ENCODE measurements around the gene PKDCC.

Gene PKDCC

DNA sequence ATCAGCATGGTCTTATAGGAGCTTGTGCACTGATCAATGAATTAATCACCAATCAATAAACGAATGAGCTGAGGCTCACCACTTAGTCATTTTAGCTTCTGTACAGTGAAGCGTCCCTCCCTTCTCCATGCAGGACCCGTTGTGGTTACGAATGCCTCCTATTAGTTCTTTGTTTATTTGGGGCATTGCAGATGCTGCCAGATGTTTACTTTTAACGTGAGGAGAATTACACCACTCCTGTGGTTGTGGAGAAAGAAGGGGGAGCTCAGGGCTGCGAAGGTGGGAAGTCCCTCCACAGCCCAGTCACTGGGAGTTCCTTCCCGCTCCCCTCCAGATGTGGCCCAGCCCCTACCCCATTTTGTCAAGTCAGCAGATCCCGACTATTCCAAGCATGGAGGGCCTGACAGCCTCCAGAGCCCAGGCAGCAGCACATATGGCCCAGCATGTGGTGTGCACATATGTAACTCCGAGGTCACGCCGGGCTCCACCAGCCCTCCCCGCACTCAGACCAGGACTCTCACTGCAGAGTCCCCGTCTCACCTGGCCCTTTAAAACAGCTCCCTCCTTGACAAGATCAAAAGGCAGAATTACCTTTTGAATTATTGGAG is 20.9 kb downstream of the PKDCC start:
- Histone ChIP-seq H3K27ac (no peak overlapping the region), H3K4me3 (no peak overlapping the region)
- TF ChIP-seq, protein P1, sequence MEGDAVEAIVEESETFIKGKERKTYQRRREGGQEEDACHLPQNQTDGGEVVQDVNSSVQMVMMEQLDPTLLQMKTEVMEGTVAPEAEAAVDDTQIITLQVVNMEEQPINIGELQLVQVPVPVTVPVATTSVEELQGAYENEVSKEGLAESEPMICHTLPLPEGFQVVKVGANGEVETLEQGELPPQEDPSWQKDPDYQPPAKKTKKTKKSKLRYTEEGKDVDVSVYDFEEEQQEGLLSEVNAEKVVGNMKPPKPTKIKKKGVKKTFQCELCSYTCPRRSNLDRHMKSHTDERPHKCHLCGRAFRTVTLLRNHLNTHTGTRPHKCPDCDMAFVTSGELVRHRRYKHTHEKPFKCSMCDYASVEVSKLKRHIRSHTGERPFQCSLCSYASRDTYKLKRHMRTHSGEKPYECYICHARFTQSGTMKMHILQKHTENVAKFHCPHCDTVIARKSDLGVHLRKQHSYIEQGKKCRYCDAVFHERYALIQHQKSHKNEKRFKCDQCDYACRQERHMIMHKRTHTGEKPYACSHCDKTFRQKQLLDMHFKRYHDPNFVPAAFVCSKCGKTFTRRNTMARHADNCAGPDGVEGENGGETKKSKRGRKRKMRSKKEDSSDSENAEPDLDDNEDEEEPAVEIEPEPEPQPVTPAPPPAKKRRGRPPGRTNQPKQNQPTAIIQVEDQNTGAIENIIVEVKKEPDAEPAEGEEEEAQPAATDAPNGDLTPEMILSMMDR (IDR thresholded peaks at IDR 0.05) = no peak
- no peak for DNase-seq (ENCODE audit: low spot score)

DNA sequence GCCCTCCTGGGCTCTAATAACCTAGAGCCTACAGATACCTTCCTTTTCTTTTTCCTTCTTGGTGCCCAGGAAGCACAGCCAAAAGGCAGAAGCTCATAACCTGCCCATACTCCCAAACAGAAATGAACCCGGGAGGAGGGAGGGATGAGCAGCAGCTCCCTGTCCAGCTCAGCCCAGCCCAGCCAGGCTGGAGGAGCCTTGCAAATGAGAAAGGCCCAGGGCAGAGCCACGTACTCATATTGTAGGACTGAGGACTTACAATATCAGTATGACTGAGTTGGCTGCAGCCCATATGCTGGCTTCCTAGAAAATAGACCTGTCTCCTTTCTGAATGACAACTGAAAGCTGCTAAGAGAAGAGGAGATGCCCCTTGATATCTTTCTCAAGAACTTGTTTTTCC is 21.7 kb downstream of the PKDCC start:
- no peak overlapping the region for H3K4me3 ChIP-seq
- TF ChIP-seq, protein P1 (IDR thresholded peaks at IDR 0.05) = no peak
- DNase-seq (ENCODE audit: low spot score) = no peak
- no peak overlapping the region for H3K27ac ChIP-seq

GRCh38 chr2:42071791-42072190 is 24.0 kb downstream of the PKDCC start:
- TF ChIP-seq, protein P1 (IDR thresholded peaks at IDR 0.05) = no peak
- Histone ChIP-seq H3K27ac (no peak overlapping the region), H3K4me3 (no peak overlapping the region)
- no peak for DNase-seq (ENCODE audit: low spot score)

DNA sequence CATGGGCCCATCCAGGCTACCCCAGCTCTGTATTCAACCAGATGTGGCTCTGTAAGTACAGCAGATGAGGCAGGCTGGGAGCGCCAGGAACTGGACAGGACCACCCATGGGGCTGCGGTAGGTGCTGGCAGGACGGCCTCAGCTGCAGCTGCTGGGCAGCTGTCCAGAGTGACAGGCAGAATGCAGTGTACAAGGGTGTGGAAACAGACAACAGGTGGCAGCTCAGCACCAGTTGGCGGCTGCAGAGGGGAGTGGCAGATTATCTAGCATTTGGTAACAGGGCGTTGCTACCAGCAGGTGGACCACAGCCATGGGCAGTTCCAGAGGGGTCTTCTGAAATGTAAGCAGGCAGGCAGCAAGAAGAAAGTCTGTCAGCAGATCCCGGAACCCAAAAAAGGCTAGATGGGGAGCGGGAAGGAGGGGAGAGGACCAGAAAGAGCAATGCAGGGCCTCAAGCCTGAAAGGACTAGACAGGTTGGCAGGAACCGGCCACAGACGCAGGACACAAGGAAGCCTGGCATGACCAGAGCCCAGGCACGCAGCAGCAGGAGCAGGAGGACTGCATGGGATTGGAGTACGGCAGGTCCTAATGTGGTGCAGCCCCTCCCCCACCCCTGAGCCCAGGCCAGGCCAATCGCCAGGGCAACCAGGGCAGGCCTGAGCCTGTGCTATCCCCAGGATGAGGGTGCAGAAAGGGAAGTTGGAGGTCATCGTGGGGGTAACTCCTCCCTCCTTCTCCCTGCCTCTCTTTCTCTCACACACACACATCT is 24.7 kb downstream of the PKDCC start:
- Histone ChIP-seq H3K4me3 (no peak overlapping the region), H3K27ac (peak overlapping the region in 1 of 2 donors; percentile 16)
- TF ChIP-seq, protein P1 (IDR thresholded peaks at IDR 0.05) = no peak
- DNase-seq (ENCODE audit: low spot score) = no peak

DNA sequence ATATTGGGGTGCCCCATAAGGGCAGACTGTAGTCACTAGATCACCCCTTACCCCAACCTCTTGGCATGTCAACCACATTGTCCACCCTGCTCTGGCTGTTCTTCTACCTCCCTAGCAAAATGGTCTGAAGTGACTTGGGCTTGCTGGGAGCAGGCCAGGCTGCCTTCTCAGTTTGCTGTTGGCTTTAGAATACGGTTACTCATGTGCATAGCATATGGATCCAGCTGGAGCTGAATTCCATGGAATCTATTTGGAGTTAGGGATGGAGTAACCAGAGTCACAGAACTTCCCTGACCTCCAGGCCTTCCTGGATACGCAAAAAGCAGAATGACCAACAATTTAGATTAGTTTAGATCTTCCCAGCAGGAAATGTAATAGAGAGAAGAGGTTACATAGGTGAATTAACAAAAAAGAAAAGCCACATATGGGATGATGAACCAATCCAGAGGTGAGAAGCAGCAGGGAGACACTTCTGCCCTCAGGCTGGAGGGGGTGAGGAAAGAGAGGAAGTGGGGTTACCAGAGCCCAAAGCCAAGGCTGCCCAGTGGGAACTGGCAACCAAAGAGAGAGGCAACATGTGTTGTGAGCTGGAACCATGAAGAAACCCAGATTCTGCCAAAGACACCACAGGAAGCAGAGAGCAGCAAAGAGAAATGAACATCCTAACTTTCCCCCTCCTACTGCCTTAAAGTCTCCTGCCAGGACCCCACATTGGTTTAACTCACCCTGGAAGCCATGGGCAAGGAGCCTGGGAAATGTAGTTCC is 26.1 kb downstream of the PKDCC start:
- H3K27ac ChIP-seq = no peak overlapping the region
- no peak overlapping the region for H3K4me3 ChIP-seq
- no peak for DNase-seq (ENCODE audit: low spot score)
- TF ChIP-seq, protein P1 (IDR thresholded peaks at IDR 0.05) = no peak

DNA sequence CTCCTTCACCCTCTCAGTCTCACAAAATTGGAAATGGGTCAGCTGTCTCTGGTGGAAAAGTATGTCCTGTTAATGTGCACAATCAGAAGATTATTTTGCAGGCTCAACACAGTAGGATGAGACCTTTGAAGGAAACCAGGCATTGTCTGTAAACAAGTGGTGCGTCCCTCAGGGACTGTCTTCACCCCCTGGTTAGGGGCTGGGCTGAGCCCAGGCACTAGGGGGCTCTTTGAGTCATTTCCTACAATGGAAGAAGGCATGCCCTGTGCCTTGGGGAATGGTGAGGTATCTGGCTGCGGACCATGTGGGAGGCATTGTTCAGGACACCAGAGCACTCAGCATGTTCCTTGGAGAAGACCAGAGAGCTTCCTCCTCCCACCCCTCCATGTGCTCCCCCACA is 26.8 kb downstream of the PKDCC start:
- no peak for DNase-seq (ENCODE audit: low spot score)
- Histone ChIP-seq H3K27ac (no peak overlapping the region), H3K4me3 (no peak overlapping the region)
- TF ChIP-seq, protein P1 (IDR thresholded peaks at IDR 0.05) = no peak
